Activated naive CD4-positive, alpha-beta T cell treated with anti-CD3 and anti-CD28 coated beads, Interleukin-2, amount 10 ng/mL, durations not matched to agents 7 days and 5 days (primary cell): ENCODE data around the gene ITPKB.
"Not testable (repeated sequence)": the region's sequence is repeated elsewhere in the genome, so short reads cannot be mapped to it uniquely, and the experiment has no call there.

Source experiments
- CTCF ChIA-PET: fragments of 350-600 bp; sonication (Branson Sonifier 250); formaldehyde crosslinking; loops from one replicate; lab custom pipeline; 2021; ENCODE audit warnings: antibody characterized with exemption; lab: Charles Lee
- DNase-seq: peaks from one replicate; pipeline ENCODE4 v3.0.0-alpha.2; 2020
- H3K27ac Mint-ChIP-seq: one replicate; pipeline ENCODE4 v1.8.0; 2021; ENCODE audit warnings: mild to moderate bottlenecking, moderate library complexity, mixed read lengths
- H3K27me3 Mint-ChIP-seq: one replicate; pipeline ENCODE4 v1.8.0; 2021; ENCODE audit warnings: mild to moderate bottlenecking, mixed read lengths
- H3K36me3 Mint-ChIP-seq: one replicate; pipeline ENCODE4 v1.8.0; 2021; ENCODE audit warnings: mixed read lengths
- H3K4me1 Mint-ChIP-seq: one replicate; pipeline ENCODE4 v1.8.0; 2021; ENCODE audit warnings: mixed read lengths
- H3K4me3 Mint-ChIP-seq: one replicate; pipeline ENCODE4 v1.8.0; 2021; ENCODE audit warnings: mild to moderate bottlenecking, moderate library complexity, mixed read lengths
- H3K9me3 Mint-ChIP-seq: one replicate; pipeline ENCODE4 v1.8.0; 2021; ENCODE audit warnings: mixed read lengths

ITPKB gene

GRCh38 chr1:226616636-226617035 is 122.4 kb downstream of the ITPKB start:
- no peak for DNase-seq

GRCh38 chr1:226615876-226616275 is 123.2 kb downstream of the ITPKB start:
- peaks cover 27% of the 10 kb centered on the region for H3K27me3 Mint-ChIP-seq
- H3K36me3 Mint-ChIP-seq = no peaks in the 10 kb centered on the region
- CTCF ChIA-PET = interaction anchor here (0.6 kb wide), 1 partner anchor 458 kb away, joined by 3 read pairs; no protein-coding TSS in a partner anchor
- H3K9me3 Mint-ChIP-seq = no peaks in the 10 kb centered on the region
- H3K27ac Mint-ChIP-seq = no peak overlapping the region
- no peaks in the 10 kb centered on the region for H3K4me1 Mint-ChIP-seq
- no peak for DNase-seq
- no peak overlapping the region for H3K4me3 Mint-ChIP-seq

More at GRCh38 chr1:226616636-226617035, 122.4 kb downstream of the ITPKB start:
- Mint-ChIP-seq H3K36me3 (no peaks in the 10 kb centered on the region), H3K27ac (no peak overlapping the region), H3K27me3 (peaks cover 26% of the 10 kb centered on the region), H3K9me3 (no peaks in the 10 kb centered on the region), H3K4me1 (no peaks in the 10 kb centered on the region), H3K4me3 (no peak overlapping the region)
- CTCF ChIA-PET = no interaction called here

DNA sequence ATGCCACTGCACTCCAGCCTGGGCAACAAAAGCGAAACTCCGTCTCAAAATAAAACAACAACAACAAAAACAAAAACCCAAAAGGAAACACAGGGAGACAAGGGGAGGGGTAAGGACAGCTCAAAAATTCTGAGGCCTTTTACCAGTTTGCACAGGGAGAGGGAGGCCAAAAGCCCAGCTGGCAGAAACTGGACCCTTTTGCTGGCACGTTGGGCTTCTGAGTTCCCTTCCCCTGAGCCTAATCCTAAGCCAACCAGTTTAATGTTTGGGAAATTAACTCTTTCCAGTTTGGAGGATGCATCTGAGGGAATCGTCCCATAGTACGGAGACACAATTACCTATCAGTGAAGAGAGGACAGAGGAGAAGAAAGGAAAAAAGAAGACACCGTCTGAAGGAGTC is 127.1 kb downstream of the ITPKB start:
- DNase-seq, H3K4me3 Mint-ChIP-seq, CTCF ChIA-PET, H3K4me1 Mint-ChIP-seq, H3K36me3 Mint-ChIP-seq, H3K27ac Mint-ChIP-seq, H3K9me3 Mint-ChIP-seq: not testable (repeated sequence)
- peaks cover 39% of the 10 kb centered on the region for H3K27me3 Mint-ChIP-seq

- H3K4me3 Mint-ChIP-seq = no peak overlapping the region
- no peaks in the 10 kb centered on the region for H3K4me1 Mint-ChIP-seq
- H3K27me3 Mint-ChIP-seq = peaks cover 37% of the 10 kb centered on the region
- no peaks in the 10 kb centered on the region for H3K9me3 Mint-ChIP-seq
- H3K27ac Mint-ChIP-seq = no peak overlapping the region
- DNase-seq = no peak
- no peaks in the 10 kb centered on the region for H3K36me3 Mint-ChIP-seq
- CTCF ChIA-PET = no interaction called here
Observed at GRCh38 chr1:226611301-226611700, 127.8 kb downstream of the ITPKB start.

DNA sequence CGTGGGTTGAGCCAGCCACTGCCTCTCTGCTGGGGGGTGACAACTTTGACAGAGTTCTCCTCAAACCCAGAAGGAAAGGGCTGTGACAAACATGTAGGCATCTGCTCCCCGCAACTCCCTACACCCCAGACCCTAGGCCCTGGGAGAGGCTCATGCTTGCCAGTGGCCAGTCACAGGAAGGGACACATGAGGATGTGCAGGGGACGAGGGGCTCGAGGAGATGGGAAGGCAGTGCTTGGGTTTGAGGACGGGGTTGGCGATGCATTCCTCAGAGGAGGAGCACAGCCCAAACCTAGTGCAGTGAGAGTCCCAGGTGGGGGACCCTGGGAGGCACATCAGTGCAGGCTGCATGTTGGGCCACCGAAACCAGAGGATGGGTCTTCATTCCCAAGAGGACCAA is 128.4 kb downstream of the ITPKB start:
- H3K4me3 Mint-ChIP-seq = no peak overlapping the region
- H3K36me3 Mint-ChIP-seq = no peaks in the 10 kb centered on the region
- peaks cover 32% of the 10 kb centered on the region for H3K27me3 Mint-ChIP-seq
- no peaks in the 10 kb centered on the region for H3K4me1 Mint-ChIP-seq
- CTCF ChIA-PET = interaction anchor here (0.8 to 2.7 kb wide), 2 partner anchors 13 to 185 kb away, joined by 3 to 11 read pairs; no protein-coding TSS in a partner anchor
- no peak for DNase-seq
- no peak overlapping the region for H3K27ac Mint-ChIP-seq
- no peaks in the 10 kb centered on the region for H3K9me3 Mint-ChIP-seq

GRCh38 chr1:226609836-226610455 is 129.1 kb downstream of the ITPKB start:
- H3K4me3 Mint-ChIP-seq = no peak overlapping the region
- peaks cover 28% of the 10 kb centered on the region for H3K27me3 Mint-ChIP-seq
- no peaks in the 10 kb centered on the region for H3K9me3 Mint-ChIP-seq
- CTCF ChIA-PET = interaction anchor here (0.8 to 2.7 kb wide), 4 partner anchors 14 to 185 kb away, joined by 3 to 11 read pairs (median 6); no protein-coding TSS in a partner anchor
- no peak for DNase-seq
- H3K27ac Mint-ChIP-seq = no peak overlapping the region
- no peaks in the 10 kb centered on the region for H3K36me3 Mint-ChIP-seq
- H3K4me1 Mint-ChIP-seq = no peaks in the 10 kb centered on the region

- Mint-ChIP-seq H3K4me1 (no peaks in the 10 kb centered on the region), H3K27ac (no peak overlapping the region), H3K4me3 (no peak overlapping the region), H3K9me3 (no peaks in the 10 kb centered on the region), H3K36me3 (no peaks in the 10 kb centered on the region), H3K27me3 (peaks cover 28% of the 10 kb centered on the region)
- CTCF ChIA-PET = interaction anchor here (1.0 to 2.7 kb wide), 14 partner anchors 10 to 219 kb away, joined by 3 to 11 read pairs (median 5); no protein-coding TSS in a partner anchor
- DNase-seq = peak; percentile 80
Observed at GRCh38 chr1:226608699-226609505, 130.2 kb downstream of the ITPKB start.

DNA sequence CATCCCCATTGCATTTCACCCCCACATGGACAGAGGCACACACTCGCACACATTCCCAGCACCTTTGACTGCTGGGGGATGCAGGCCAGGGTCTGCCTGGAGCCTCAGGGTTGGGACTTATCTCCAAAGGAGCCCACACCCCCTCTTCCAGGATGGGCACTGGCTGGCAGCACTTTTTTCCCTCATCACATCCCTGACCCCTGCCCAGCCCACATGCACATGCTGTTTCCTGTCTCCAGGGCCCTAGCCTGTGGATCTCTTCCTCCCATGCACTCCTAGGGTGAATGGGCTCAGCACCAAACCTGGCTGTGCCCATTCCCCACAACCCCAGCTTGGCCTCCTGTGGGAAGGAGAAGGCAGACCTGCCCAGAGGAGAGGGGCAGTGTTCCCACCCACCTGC is 131.3 kb downstream of the ITPKB start:
- Mint-ChIP-seq H3K4me3 (no peak overlapping the region), H3K27ac (no peak overlapping the region), H3K9me3 (no peaks in the 10 kb centered on the region), H3K36me3 (no peaks in the 10 kb centered on the region), H3K4me1 (no peaks in the 10 kb centered on the region), H3K27me3 (peaks cover 28% of the 10 kb centered on the region)
- no peak for DNase-seq
- CTCF ChIA-PET = interaction anchor here (1.0 to 2.7 kb wide), 8 partner anchors 11 to 209 kb away, joined by 3 to 11 read pairs (median 4); no protein-coding TSS in a partner anchor

DNA sequence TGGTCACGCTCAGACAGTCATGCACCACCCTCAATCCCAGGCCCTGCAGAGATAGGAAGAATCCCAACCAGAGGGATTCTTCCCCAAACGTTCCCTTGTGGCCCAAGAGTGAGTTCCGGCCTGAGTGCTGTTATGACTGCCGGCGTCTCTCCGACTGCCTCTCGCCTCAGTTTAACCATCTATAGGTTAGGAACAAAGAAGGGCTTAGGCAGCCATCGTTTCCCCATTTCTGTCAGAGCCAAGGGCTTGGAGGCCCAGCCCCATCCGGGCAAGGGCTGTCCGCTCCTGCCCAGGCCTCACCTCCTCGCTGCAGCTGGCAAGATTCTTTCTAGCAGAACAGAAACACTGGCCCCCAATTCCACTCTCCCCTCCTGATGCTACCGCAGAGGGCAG is 131.8 kb downstream of the ITPKB start:
- CTCF ChIA-PET = interaction anchor here (1.1 to 1.2 kb wide), 2 partner anchors 26 to 60 kb away, joined by 3 read pairs; no protein-coding TSS in a partner anchor
- DNase-seq = no peak
- H3K4me3 Mint-ChIP-seq = no peak overlapping the region
- no peaks in the 10 kb centered on the region for H3K9me3 Mint-ChIP-seq
- peaks cover 27% of the 10 kb centered on the region for H3K27me3 Mint-ChIP-seq
- H3K27ac Mint-ChIP-seq = no peak overlapping the region
- no peaks in the 10 kb centered on the region for H3K36me3 Mint-ChIP-seq
- H3K4me1 Mint-ChIP-seq = no peaks in the 10 kb centered on the region

GRCh38 chr1:226606311-226607267 is 132.5 kb downstream of the ITPKB start:
- Mint-ChIP-seq H3K4me3 (no peak overlapping the region), H3K4me1 (no peaks in the 10 kb centered on the region), H3K27me3 (peaks cover 24% of the 10 kb centered on the region), H3K9me3 (no peaks in the 10 kb centered on the region), H3K36me3 (no peaks in the 10 kb centered on the region), H3K27ac (no peak overlapping the region)
- DNase-seq = no peak
- CTCF ChIA-PET = interaction anchor here (1.1 to 1.2 kb wide), 2 partner anchors 27 to 59 kb away, joined by 3 read pairs; no protein-coding TSS in a partner anchor

DNA sequence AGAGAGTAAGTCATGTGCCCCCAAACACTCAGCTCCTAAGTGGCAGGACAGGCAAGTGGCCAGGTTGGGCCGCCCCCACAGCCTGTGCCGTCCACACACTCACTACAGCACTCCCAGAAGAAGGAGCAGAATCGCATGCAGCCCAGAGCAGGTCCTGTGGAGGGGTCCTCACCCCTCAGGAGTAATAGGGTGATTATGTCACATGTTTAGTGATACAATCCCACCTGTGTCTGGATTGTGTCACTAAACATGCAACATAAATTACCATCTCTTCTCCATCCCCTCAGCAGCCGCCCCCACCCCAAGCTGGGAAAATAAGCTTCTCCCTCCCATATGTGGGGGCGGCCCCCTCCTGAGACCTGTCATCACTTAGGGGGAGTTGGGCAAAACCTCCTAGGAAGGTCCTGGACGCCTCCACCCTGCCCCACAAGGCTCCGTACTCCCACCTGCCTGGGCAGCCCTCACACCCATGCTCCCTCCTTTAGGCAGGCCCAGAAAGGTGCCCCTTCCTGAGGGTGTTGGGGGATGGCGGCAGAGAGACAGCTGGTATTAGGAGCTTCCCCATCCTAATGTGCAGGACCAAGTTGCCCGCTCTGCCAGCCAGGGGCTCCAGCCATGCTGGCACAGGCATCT is 133.6 kb downstream of the ITPKB start:
- DNase-seq = no peak
- H3K36me3 Mint-ChIP-seq = no peaks in the 10 kb centered on the region
- no peak overlapping the region for H3K4me3 Mint-ChIP-seq
- no peak overlapping the region for H3K27ac Mint-ChIP-seq
- CTCF ChIA-PET = interaction anchor here (1.1 kb wide), 1 partner anchor 9 kb away, joined by 3 read pairs; no protein-coding TSS in a partner anchor
- peaks cover 21% of the 10 kb centered on the region for H3K27me3 Mint-ChIP-seq
- no peaks in the 10 kb centered on the region for H3K9me3 Mint-ChIP-seq
- H3K4me1 Mint-ChIP-seq = no peaks in the 10 kb centered on the region

DNA sequence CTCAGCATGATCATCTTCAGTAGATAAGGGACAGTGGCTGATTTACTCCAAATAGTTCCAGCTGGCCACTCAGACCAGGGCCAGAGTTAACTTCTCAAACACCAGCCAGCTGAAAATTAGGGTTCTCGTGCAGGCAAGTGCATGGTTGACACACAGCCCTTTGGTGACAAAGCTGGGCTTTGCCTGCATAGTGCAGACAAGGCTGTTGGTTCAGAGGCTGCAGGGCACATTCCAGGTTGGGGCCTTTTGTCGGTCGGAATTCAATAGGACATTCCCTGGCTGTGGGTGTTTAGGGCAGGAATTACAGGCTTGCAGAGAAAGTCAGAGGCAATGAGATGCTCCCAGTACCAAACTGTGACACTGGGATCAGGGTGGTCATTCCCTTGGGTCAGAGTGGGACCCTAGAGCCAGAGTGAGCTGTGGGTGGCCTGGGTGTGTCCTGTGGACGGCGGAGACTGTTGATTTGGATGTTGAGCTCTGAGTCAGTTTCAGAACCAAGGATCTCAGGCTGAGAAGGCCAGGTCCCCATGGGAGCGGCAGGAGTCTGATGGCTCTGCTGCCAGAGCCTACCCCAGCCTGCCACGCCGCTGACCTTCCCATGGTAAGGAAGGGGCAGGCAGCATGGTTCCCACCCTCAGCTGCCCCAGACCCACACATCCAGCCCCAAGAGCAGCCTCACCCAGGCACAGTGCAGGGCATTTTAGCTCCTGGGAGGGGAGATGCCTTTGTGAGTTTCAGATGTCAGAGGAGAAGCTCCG is 134.3 kb downstream of the ITPKB start:
- H3K27ac Mint-ChIP-seq = no peak overlapping the region
- no peaks in the 10 kb centered on the region for H3K36me3 Mint-ChIP-seq
- H3K27me3 Mint-ChIP-seq = peaks cover 19% of the 10 kb centered on the region
- CTCF ChIA-PET = interaction anchor here (1.1 kb wide), 1 partner anchor 10 kb away, joined by 3 read pairs; no protein-coding TSS in a partner anchor
- no peaks in the 10 kb centered on the region for H3K9me3 Mint-ChIP-seq
- no peak overlapping the region for H3K4me3 Mint-ChIP-seq
- no peak for DNase-seq
- H3K4me1 Mint-ChIP-seq = no peaks in the 10 kb centered on the region
